ENCODE measurements around the gene FAM53B.

FAM53B gene

GRCh38 chr10:124644236-124644635, 99.9 kb downstream of the FAM53B start:
- DNase-seq, result no peak

- no peak for DNase-seq
Measured at GRCh38 chr10:124643330-124644009, 100.7 kb downstream of the FAM53B start.

- no peak for DNase-seq
Measured at GRCh38 chr10:124642088-124642710, 102.0 kb downstream of the FAM53B start.

GRCh38 chr10:124641282-124642087, 102.7 kb downstream of the FAM53B start:
- peak; percentile 65 for DNase-seq

- no peak for DNase-seq
Measured at GRCh38 chr10:124640538-124641231, 103.5 kb downstream of the FAM53B start.

GRCh38 chr10:124640056-124640455, 104.1 kb downstream of the FAM53B start:
- no peak for DNase-seq

GRCh38 chr10:124639646-124640045, 104.5 kb downstream of the FAM53B start:
- DNase-seq, result no peak

- no peak for DNase-seq
Measured at GRCh38 chr10:124639206-124639605, 105.0 kb downstream of the FAM53B start.

- no peak for DNase-seq
Measured at GRCh38 chr10:124637746-124638145, 106.4 kb downstream of the FAM53B start.

GRCh38 chr10:124637091-124637700, 107.0 kb downstream of the FAM53B start:
- no peak for DNase-seq

- DNase-seq, result peak; percentile 39
Measured at GRCh38 chr10:124636271-124636995, 107.7 kb downstream of the FAM53B start.

GRCh38 chr10:124632566-124632965, 111.6 kb downstream of the FAM53B start:
- no peak for DNase-seq

- no peak for DNase-seq
Measured at GRCh38 chr10:124632064-124632531, 112.1 kb downstream of the FAM53B start.

GRCh38 chr10:124630551-124630950, 113.6 kb downstream of the FAM53B start:
- no peak for DNase-seq

- DNase-seq, result no peak
Measured at GRCh38 chr10:124629842-124630241, 114.3 kb downstream of the FAM53B start.

GRCh38 chr10:124629415-124629814, 114.8 kb downstream of the FAM53B start:
- no peak for DNase-seq

GRCh38 chr10:124628676-124629021, 115.5 kb downstream of the FAM53B start:
- DNase-seq, result no peak

GRCh38 chr10:124627866-124628675, 116.1 kb downstream of the FAM53B start:
- DNase-seq, result no peak

GRCh38 chr10:124626759-124627380, 117.3 kb downstream of the FAM53B start:
- peak; percentile 62 for DNase-seq

GRCh38 chr10:124625831-124626238, 118.3 kb downstream of the FAM53B start:
- no peak for DNase-seq

- DNase-seq, result no peak
Measured at GRCh38 chr10:124624895-124625294, 119.3 kb downstream of the FAM53B start.

Measured in CD4-positive, alpha-beta T cell treated with Interferon gamma for 1 hour (primary cell).